Measurements from ENCODE around the gene PLPPR3. TPM values are rescaled to one million over a fixed set of nuclear protein-coding genes. Genes with fewer than 3 reads are reported as not detected.
A peak's percentile ranks its signal among the peaks of the same experiment; 100 is the strongest.

PLPPR3 gene
- total and polyA plus RNA-seq, 9 of the 15 experiments (the other 6 are each of a cell fraction or from before 2014, with no cell fraction given): 0.01 to 48.2 (median 8.6) TPM

DNA sequence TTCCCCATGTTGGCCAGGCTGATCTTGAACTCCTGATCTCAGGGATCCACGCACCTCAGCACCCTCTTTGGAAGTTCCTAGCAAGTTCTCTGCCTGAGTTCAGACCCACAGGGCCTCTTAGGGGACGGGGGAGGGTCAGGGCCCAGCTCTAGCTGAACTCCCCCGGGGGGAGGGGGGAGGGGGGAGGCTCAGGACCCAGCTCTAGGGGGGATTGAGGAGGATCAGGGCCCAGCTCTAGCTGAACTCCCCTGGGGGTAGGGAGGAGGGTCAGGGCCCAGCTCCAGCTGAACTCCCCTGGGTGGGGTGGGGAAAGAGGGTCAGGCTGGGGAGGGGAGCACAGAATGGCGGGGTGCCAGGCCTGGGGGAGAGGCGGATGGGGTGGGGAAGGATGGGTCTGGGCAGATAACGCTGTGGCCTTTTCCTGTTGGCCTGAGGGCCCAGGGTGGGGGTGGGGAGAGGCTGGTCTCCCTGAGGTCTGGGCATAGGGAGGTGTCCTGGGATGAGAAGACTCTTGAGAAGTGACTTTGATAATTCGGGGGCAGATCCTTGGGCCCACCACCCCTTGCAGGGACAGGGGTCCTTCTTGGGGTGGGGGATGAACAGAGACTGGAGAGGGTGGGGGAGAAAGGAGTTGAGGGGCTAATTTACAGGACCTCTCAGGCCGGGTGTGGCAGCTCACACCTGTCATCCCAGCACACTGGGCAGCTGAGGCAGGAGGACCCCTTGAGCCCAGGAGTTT lies 30.0 kb downstream of the PLPPR3 start (continued):
- TF ChIP-seq, protein P1, sequence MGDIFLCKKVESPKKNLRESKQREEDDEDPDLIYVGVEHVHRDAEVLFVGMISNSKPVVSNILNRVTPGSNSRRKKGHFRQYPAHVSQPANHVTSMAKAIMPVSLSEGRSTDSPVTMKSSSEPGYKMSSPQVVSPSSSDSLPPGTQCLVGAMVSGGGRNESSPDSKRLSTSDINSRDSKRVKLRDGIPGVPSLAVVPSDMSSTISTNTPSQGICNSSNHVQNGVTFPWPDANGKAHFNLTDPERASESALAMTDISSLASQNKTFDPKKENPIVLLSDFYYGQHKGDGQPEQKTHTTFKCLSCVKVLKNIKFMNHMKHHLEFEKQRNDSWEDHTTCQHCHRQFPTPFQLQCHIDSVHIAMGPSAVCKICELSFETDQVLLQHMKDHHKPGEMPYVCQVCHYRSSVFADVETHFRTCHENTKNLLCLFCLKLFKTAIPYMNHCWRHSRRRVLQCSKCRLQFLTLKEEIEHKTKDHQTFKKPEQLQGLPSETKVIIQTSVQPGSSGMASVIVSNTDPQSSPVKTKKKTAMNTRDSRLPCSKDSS (IDR thresholded peaks at IDR 0.05; ENCODE audit: low read depth, partially characterized antibody): no peak
- no peak for TF ChIP-seq THRAP3 (IDR thresholded peaks at IDR 0.05; ENCODE audit: borderline replicate concordance)
- no peak for TF ChIP-seq ZNF140 (CRISPR knock-in tag; IDR thresholded peaks at IDR 0.05)
- TF ChIP-seq KDM1A (IDR thresholded peaks at IDR 0.05): peak in 1 of 2 experiments; percentile 88; a peak in 2 of 4 replicates
- TF ChIP-seq ZNF184 (CRISPR knock-in tag; IDR thresholded peaks at IDR 0.05): no peak
- no peak for TF ChIP-seq ZNF232 (CRISPR knock-in tag; IDR thresholded peaks at IDR 0.05)
- TF ChIP-seq, protein P2, sequence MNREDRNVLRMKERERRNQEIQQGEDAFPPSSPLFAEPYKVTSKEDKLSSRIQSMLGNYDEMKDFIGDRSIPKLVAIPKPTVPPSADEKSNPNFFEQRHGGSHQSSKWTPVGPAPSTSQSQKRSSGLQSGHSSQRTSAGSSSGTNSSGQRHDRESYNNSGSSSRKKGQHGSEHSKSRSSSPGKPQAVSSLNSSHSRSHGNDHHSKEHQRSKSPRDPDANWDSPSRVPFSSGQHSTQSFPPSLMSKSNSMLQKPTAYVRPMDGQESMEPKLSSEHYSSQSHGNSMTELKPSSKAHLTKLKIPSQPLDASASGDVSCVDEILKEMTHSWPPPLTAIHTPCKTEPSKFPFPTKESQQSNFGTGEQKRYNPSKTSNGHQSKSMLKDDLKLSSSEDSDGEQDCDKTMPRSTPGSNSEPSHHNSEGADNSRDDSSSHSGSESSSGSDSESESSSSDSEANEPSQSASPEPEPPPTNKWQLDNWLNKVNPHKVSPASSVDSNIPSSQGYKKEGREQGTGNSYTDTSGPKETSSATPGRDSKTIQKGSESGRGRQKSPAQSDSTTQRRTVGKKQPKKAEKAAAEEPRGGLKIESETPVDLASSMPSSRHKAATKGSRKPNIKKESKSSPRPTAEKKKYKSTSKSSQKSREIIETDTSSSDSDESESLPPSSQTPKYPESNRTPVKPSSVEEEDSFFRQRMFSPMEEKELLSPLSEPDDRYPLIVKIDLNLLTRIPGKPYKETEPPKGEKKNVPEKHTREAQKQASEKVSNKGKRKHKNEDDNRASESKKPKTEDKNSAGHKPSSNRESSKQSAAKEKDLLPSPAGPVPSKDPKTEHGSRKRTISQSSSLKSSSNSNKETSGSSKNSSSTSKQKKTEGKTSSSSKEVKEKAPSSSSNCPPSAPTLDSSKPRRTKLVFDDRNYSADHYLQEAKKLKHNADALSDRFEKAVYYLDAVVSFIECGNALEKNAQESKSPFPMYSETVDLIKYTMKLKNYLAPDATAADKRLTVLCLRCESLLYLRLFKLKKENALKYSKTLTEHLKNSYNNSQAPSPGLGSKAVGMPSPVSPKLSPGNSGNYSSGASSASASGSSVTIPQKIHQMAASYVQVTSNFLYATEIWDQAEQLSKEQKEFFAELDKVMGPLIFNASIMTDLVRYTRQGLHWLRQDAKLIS (CRISPR knock-in tag; IDR thresholded peaks at IDR 0.05): no peak
- TF ChIP-seq L3MBTL2 (IDR thresholded peaks at IDR 0.05): no peak
- no peak for TF ChIP-seq ZSCAN29 (IDR thresholded peaks at IDR 0.05)
- no peak for TF ChIP-seq CEBPG (CRISPR knock-in tag; IDR thresholded peaks at IDR 0.05)
- no peak for TF ChIP-seq CEBPG (tag; conservative IDR thresholded peaks at IDR 0.05 in 1 of 2, IDR thresholded peaks at IDR 0.05 in 1 of 2)
- TF ChIP-seq ERF (CRISPR knock-in tag; IDR thresholded peaks at IDR 0.05): no peak
- TF ChIP-seq, protein P3, sequence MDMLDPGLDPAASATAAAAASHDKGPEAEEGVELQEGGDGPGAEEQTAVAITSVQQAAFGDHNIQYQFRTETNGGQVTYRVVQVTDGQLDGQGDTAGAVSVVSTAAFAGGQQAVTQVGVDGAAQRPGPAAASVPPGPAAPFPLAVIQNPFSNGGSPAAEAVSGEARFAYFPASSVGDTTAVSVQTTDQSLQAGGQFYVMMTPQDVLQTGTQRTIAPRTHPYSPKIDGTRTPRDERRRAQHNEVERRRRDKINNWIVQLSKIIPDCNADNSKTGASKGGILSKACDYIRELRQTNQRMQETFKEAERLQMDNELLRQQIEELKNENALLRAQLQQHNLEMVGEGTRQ (CRISPR knock-in tag; IDR thresholded peaks at IDR 0.05): no peak
- no peak for TF ChIP-seq HDAC6 (IDR thresholded peaks at IDR 0.05; ENCODE audit: low read depth, low read length)
- no peak for TF ChIP-seq ZFP30 (CRISPR knock-in tag; IDR thresholded peaks at IDR 0.05; ENCODE audit: borderline replicate concordance)
- no peak for TF ChIP-seq ZC3H4 (CRISPR knock-in tag; IDR thresholded peaks at IDR 0.05; ENCODE audit: borderline replicate concordance)
- TF ChIP-seq, protein P4, sequence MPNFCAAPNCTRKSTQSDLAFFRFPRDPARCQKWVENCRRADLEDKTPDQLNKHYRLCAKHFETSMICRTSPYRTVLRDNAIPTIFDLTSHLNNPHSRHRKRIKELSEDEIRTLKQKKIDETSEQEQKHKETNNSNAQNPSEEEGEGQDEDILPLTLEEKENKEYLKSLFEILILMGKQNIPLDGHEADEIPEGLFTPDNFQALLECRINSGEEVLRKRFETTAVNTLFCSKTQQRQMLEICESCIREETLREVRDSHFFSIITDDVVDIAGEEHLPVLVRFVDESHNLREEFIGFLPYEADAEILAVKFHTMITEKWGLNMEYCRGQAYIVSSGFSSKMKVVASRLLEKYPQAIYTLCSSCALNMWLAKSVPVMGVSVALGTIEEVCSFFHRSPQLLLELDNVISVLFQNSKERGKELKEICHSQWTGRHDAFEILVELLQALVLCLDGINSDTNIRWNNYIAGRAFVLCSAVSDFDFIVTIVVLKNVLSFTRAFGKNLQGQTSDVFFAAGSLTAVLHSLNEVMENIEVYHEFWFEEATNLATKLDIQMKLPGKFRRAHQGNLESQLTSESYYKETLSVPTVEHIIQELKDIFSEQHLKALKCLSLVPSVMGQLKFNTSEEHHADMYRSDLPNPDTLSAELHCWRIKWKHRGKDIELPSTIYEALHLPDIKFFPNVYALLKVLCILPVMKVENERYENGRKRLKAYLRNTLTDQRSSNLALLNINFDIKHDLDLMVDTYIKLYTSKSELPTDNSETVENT (CRISPR knock-in tag; IDR thresholded peaks at IDR 0.05): no peak
- TF ChIP-seq ZNF695 (CRISPR knock-in tag; IDR thresholded peaks at IDR 0.05): no peak
- no peak for TF ChIP-seq KLF6 (CRISPR knock-in tag; IDR thresholded peaks at IDR 0.05; ENCODE audit: borderline replicate concordance)
- peak; percentile 61 for TF ChIP-seq EP400 (IDR thresholded peaks at IDR 0.05)

All from K562 (cell line).